Kidney capillary endothelial cell (primary cell): ENCODE data around the gene CAPN11.

Source experiments
- DNase-seq: peaks from one replicate; pipeline ENCODE4 v3.0.0-alpha.2; 2018; ENCODE audit warnings: low spot score

CAPN11 gene

DNA sequence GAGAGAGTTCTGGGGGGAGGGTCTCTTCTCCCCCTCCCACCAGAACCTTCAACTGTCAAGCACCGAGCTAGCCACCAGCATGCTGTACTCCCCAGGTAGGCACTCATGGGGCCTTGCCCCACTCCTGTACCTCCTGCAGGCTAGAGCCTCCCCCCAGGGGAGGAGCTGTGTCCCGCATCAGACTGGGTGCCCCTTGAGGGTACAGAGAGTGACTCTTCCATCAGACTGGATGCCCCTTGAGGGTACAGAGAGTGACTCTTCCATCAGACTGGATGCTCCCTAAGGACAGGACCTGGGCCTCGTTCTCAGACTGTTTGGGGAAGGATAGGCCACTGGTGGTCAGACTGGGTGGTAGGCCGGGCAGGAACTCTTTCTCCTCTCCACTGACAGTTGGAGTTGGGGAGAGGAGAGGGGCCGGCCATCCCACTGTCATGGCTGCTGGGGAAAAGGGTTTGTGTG lies at the start of gene CAPN11:
CAPN11 (plus strand) TSS at position 51 of the 459 bp plus-strand sequence; CDS start at position 80, 29 bp downstream.
- no peak for DNase-seq

DNA sequence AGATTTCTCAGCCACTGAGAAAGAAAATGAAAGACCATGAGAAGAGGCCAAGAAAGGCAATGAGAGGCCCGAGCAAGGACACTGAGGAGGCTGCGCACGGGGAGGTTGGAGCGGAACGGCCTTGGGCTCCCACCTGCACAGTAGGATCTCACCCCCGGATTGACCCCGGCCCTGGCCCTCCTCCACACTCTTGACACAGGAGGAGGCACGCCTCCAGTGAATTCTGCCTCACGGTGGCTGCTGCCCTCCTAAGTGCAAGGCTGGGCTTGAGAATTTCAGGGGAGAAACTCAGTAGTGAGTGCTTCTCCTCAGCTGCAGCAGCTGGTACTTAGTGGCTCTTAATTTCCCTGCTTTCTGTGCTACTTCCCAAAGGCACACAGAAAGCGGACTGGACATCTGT lies 49.4 kb upstream of the CAPN11 start:
- no peak for DNase-seq

DNA sequence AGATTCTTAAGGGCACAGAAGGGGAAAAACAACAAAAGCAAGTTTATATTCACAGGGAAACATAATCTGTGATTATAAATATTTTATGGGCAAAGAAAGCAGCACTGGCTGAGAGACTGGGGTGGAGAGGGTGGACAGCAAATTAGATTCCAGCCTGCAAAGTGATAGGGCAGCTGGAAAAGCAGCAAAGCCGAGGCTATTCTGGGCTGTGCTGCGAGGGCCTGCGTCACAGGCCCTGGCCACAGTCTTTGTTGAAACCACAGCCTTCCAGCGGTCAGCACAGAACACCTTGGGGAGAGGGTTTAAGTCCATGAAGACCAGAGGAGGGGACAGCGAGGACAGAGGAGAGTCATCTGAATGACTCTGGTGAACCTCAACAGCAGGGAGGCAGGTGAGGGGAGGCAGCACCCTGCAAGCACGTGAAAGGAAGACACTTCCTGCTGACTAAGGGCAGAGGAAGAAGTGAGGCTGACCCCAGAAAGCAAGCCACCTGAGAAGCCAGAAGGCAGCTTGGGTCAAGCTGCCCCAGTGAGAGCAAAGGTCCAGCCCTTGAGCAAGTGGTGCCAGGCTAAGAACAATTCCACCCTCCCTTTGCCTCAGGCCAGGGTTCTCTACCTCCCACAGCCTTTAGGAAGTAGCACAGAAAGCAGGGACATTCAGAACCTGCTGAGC lies 48.5 kb upstream of the CAPN11 start:
- no peak for DNase-seq

DNA sequence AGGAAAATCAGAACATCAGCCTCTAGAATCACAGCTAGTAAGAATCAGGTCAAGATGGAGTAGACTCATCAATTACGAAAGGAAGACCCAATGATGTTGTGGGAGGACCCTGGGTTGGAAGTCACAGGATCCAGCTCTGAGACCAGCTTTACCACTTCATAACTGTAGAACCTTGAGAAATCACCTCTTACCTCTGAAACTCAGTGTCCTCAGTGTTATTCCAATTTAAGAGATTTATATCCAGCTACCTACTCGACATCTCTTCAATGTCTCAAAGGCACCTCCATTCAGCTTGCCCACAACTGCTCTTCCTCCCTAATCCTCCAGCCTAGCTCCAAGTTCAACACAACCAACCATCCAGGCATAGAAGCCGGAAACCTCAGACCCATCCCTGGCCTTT lies 47.7 kb upstream of the CAPN11 start:
- DNase-seq: no peak

- no peak for DNase-seq
These were observed 46.9 kb upstream of the CAPN11 start for GRCh38 chr6:44111434-44112417.

- DNase-seq: no peak
These were observed 45.2 kb upstream of the CAPN11 start for GRCh38 chr6:44113414-44113813.

- DNase-seq: no peak
These were observed 42.8 kb upstream of the CAPN11 start for GRCh38 chr6:44115866-44116265.

GRCh38 chr6:44116641-44117382 lies 41.8 kb upstream of the CAPN11 start:
- no peak for DNase-seq

- DNase-seq: no peak
These were observed 41.1 kb upstream of the CAPN11 start for GRCh38 chr6:44117397-44118128.

DNA sequence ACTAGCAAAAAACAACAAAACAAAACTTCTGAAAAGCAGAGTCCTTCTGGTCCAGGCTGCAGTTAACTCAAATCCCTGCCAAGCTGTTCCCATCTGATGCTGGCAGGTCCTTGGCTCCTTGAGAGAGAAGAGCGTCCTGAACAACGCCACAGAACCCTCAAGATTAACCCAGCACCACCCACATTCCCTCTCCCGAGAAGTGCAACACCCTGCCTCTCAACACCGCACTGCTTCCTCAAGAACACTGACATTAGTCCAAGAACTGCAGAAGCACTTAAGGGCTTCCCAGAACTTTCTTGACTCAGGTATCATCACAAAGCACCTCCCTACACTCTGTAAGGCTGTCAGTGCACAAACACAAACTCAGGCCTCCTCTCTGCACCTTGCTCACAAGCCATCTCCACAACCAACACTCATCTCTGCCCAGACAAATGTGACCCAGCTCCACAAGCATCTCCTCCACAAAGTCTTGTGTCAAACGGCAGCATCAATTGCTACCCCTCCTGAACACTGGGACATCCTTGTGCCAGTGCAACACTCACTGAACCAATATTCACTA lies 38.8 kb upstream of the CAPN11 start:
- DNase-seq: no peak

DNA sequence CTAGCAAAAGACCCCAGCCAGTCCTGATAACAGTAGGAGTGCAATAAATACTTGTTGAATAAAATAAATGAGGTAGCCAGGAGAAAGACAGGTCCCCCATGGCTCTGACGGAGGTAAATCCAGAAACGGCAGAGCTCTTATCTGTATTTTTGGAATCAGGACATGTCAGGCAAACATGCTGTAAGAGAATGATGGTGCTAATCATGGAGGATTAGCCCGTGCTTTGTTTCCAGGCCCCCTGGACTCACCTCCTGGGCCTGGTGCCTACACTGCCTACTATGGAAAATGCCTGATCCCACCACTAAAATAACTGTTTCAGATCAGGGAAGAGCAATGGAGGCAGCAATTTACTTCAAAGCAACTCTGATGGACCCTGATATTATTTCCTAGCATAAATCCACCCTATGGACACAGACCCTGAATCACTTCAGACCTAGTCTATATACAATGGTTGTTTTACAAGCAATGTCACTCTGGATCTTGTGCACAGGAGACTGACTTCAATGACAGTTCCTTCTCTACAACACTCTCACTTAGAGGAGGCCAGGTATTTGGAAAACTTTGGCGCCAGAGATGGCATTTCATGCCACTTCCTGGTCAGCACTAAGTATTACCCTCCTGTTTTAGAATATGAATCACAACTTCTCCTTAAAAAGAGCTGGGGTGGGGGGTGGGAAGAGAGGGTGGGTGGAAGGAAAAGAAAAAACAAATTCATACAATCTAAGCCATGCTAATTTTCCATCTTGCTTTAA lies 37.8 kb upstream of the CAPN11 start:
- no peak for DNase-seq

DNA sequence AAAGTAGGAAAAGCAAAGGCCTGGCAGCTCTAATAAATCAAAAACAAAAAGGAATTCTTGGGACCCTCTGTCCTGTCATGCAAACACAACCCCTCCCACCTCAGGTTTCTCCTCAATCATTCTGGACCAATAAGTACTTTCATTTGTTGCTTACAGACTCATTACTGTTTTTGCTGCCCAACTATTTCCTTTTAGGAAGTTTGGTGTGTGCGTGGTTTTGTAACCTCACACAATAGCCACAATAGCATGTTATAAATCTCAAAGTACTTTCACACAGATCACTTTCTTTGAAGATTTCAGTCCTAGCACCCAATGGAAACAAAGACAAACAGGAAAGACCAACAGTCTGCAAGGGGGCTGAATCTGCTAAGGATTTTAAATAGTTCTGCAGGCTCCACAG lies 35.8 kb upstream of the CAPN11 start:
- peak; percentile 31 for DNase-seq

DNA sequence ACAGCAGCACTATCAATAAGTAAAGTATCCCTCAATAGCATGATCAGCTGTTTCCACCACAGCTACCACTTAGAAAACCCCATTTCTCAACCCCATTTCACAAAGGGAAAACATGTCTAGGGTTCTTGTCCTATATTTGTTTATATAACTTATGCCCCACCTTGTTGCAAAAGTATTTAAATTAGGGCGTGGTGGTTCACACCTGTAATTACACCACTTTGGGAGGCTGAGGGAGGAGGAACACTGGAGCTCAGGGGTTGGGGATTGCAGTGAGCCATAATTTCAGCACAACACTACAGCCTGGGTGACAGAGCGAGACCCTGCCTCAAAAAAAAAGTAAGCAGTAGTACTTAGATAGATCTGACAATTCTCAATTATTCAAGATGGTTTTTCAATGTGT lies 35.1 kb upstream of the CAPN11 start:
- DNase-seq: no peak

DNA sequence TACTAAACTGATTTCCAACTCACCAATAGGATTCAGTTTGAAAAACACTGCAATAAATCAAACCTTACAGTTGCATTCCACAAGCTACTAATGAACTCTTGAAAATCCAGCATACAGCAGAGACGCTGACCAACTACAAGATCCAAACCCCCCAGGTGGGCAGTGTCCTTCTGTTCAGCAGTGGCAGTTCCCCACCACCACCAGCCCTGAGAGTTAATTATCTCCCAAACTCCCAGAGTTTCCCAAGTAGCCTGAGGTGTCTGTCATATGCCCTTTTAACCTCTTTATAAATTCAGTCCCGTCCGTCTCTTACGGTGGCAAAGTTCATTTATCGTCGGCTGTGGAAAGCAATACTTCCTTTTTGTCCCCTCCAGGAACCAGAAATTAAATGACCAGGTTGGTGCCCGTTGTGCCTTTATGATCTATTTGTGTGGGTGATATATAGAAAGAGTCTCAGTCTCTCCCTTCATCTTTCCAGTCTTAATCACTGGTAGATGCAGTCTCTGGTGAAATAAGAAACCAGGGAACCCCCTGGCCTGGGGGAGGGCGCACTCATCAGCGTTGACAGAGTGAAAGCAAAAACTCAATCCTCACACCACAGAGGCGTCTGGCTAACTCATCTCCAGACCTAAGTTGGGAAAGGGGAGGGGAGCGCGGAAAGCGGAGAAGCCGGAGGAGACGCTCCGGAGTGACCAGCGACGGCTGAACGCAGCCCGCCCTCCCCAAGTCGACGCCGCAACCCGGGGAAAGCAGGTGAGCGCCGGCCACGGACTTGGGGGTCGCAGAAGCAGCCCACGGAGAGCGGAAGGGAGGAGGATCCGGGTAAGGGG lies 32.1 kb upstream of the CAPN11 start:
- DNase-seq: no peak

DNA sequence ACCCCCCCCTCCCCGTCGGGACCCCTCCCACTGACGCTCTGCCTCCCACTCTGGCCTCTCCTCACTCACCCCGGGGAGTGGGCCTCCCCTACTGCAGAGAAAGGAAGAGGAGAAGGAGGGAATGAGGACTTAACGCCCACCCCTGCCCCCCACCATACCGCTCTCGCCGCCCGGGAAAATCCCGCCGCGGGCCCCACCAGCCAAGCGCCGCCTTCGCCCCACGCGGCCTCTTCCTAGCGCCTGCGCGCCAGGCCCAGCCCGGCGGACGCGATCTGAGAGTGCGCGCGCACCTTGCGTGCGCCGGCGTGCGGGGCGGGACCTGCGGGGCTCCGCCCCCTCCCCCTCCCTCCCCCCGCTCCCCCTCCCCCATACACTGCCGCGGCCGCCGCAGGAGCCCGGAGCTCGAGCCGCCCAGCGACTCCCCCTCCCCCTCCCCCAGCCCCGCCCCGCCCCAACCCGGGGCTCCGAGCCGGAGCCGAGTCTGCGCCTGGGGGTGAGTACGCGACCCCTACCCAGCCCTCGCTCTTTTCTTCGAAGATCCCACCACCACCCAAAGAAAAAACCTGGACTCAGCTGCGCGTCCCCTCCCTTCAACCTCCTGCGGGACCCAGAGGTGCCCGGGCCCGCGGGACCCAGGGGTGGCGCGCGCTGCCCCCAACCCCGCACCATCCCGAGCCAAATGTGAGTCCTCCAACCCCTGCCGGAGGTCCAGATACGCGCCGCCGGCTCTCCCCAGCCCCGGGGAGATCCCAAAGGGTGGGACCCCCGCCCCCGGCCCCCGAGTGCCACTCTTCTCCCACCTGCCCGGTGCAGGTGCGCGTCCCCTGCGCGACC lies 31.2 kb upstream of the CAPN11 start, which contains the start of the genes MRPL14 and TMEM63B:
MRPL14 (minus strand) TSS at position 267 of the 834 bp plus-strand sequence. CDS start 10,841 bp downstream, outside the sequence.
TMEM63B (plus strand) TSS at position 369 of the 834 bp plus-strand sequence. CDS start 7,031 bp downstream, outside the sequence.
- peak; percentile 77 for DNase-seq

DNA sequence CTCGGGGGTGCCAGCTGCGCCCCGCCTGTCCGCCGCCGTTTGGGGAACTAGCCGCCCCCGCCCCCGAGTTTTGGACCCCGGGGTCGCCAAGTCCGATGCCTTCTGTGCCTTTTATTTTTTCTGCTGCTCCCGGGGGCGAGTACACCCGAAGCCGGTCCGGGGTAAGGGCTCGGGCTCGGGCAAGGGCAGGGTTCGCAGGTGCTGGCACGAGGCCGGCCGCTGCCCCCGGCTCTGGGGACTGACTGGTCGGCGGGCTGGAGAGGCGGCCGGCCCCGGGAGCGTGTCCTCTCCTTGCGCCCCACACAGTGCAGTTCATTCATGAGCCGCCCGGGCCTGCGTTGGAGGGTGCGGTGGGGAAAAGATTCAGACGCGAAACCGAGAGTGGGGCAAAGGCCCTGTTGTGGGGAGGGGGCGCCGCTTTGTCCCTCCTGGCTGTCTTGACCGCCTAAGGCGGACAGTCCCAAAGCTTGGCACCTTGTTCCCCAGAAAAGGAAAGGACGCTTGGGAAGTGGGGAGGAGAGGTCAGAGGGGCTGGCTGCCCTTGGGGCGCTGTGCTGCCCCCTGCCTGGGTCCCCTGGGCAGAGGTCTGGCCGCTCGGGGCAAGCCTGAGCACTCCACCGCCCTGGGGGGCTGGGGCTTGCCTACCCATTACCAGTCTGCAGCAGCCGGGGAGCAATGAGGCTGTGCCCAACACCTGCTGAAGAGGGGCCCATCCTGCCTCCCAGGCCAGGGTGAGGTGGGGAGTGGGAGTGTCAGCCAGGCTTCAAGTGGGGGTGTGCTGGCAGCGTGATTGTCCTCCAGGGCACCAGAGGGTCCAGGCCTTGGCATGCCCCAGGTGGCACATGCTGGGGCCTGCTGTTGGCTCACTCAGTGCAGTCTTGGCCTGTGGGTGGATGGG lies 30.4 kb upstream of the CAPN11 start:
- no peak for DNase-seq

DNA sequence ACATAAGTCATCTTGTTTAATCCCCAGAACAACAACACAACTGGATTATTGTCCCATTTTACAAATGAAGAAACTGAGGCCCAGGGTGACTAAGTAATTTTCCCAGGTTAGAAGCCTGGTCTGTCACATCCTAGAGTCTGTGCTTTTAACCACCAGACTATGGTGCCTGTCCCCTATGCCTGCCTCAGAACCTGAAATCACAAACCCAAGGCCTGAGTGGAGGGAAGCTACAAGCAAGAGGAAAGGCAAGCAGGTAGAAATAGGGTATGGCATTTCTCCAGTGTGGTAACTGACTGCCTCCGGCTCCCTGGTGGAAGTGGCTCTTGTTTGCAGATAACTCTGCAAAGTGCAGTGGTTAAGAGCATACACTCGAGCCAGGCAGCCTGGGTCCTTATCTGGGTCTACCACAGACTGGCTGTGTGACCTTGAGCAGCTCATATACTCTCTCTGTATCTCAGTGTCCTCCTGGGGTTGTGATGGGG lies 28.7 kb upstream of the CAPN11 start:
- DNase-seq: no peak
